ENCODE measurements around the gene LINS1. TPM values are rescaled to one million over a fixed set of nuclear protein-coding genes. Genes with fewer than 3 reads are reported as not detected.

LINS1 gene
- total RNA-seq, 4 donors from 2014 or later: 32.9 to 63.0 (median 53.3) TPM

DNA sequence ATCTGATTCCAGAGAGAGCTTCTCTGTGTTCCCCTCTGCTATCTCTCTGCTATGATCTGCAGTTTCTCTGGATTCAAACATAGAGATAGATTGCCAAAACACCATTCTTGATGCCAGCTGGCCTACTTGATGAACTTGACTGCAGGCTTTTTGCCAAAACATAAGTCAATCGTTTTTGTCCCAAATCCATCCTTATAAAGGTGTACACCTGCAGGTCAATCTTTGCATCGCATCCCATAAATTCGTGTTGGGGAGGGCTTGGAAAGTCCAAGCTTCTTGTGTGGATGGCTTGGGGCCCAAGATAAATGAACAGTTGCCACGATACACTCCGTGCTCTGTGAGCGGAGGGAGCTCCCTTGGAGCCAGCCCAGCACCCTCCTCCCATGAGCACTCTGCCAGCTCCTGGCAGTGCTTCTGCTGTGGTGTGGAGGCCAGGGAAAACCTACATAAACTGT, 75.9 kb downstream of the LINS1 start:
- Histone ChIP-seq H3K9me3 (no peaks in the 10 kb centered on the region), H3K36me3 (no peaks in the 10 kb centered on the region), H3K27ac (no peak overlapping the region), H3K27me3 (no peaks in the 10 kb centered on the region), H3K4me3 (replicated peaks in 1 of 3) (no peak overlapping the region), H3K4me1 (peaks cover 3 to 5% of the 10 kb centered on the region in 2 donors)
- TF ChIP-seq POLR2A (IDR thresholded peaks at IDR 0.05): no peak
- TF ChIP-seq CTCF (IDR thresholded peaks at IDR 0.05): no peak
- intact Hi-C loops (cut with DNase I): no loop called here
- peak; percentile 82 to 89 for DNase-seq
- whole genome bisulfite sequencing, 2 donors: 8 to 26% methylated on average over 6 of the region's 6 CpGs

DNA sequence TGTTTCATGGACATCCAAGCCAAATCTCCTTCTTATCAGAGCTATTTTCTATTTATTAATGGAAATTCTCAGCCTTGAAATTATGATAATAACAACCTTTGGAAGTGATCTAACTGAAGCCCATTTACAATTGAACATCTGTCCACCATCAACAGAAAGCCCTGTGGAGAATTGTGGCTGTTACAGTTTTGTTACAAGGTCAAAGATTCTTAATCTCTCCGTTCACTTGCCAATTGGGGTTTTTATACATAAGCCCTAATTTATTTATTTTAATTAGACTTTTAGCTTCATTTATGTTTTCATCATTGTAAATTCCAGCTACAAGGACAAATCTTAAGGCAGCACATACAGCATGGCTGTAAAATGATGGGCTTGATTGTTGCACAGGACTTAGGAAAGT, 76.5 kb downstream of the LINS1 start:
- intact Hi-C loops (cut with DNase I): no loop called here

GRCh38 chr15:100524326-100524725, 77.7 kb downstream of the LINS1 start:
- no peak for TF ChIP-seq POLR2A (IDR thresholded peaks at IDR 0.05)
- TF ChIP-seq CTCF (IDR thresholded peaks at IDR 0.05): no peak
- WGBS, 2 donors: 77 to 85% methylated on average over 2 of the region's 2 CpGs
- Histone ChIP-seq H3K4me1 (peaks cover 3 to 5% of the 10 kb centered on the region in 2 donors), H3K36me3 (no peaks in the 10 kb centered on the region), H3K4me3 (replicated peaks in 1 of 3) (no peak overlapping the region), H3K9me3 (no peaks in the 10 kb centered on the region), H3K27ac (no peak overlapping the region), H3K27me3 (no peaks in the 10 kb centered on the region)
- intact Hi-C loops (cut with DNase I): no loop called here
- DNase-seq: no peak

More for the DNA sequence above, 76.5 kb downstream of the LINS1 start:
- H3K27ac ChIP-seq: no peak overlapping the region
- no peak overlapping the region for H3K4me3 ChIP-seq (replicated peaks in 1 of 3)
- no peak for DNase-seq
- no peaks in the 10 kb centered on the region for H3K27me3 ChIP-seq
- no peaks in the 10 kb centered on the region for H3K36me3 ChIP-seq
- no peaks in the 10 kb centered on the region for H3K9me3 ChIP-seq
- 83 to 85% methylated on average over 1 of the region's 1 CpG for WGBS, 2 donors
- H3K4me1 ChIP-seq: peaks cover 3 to 5% of the 10 kb centered on the region in 2 donors
- TF ChIP-seq CTCF (IDR thresholded peaks at IDR 0.05) (no peak), POLR2A (IDR thresholded peaks at IDR 0.05) (no peak)

DNA sequence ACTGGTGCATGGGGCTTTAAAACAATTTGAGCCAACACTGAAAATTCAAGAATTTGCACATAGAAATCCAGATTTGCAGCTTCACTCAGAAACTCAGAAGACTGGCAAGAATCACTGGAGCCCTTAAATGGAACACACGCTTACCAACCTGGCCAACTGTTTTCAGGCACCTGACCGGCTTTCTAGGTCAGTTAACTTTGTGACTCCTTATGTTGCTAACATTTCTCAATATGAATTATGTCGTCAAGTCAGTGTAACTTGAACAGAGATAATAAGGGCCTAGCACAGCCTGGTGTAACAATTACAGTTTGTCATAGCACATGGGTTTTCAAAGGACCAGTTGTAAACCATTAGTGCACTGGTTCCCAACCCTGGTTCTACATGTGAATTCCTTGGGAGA, 80.1 kb downstream of the LINS1 start:
- DNase-seq: peak in 1 of 2 donors; percentile 5
- no peak for TF ChIP-seq POLR2A (IDR thresholded peaks at IDR 0.05)
- TF ChIP-seq CTCF (IDR thresholded peaks at IDR 0.05): no peak
- Histone ChIP-seq H3K27ac (no peak overlapping the region), H3K9me3 (no peaks in the 10 kb centered on the region), H3K4me3 (replicated peaks in 1 of 3) (no peak overlapping the region), H3K36me3 (no peaks in the 10 kb centered on the region), H3K27me3 (no peaks in the 10 kb centered on the region), H3K4me1 (peaks cover 3 to 5% of the 10 kb centered on the region in 2 donors)
- 53 to 57% methylated on average over 3 of the region's 3 CpGs for WGBS, 2 donors
- intact Hi-C loops (cut with DNase I): no loop called here

DNA sequence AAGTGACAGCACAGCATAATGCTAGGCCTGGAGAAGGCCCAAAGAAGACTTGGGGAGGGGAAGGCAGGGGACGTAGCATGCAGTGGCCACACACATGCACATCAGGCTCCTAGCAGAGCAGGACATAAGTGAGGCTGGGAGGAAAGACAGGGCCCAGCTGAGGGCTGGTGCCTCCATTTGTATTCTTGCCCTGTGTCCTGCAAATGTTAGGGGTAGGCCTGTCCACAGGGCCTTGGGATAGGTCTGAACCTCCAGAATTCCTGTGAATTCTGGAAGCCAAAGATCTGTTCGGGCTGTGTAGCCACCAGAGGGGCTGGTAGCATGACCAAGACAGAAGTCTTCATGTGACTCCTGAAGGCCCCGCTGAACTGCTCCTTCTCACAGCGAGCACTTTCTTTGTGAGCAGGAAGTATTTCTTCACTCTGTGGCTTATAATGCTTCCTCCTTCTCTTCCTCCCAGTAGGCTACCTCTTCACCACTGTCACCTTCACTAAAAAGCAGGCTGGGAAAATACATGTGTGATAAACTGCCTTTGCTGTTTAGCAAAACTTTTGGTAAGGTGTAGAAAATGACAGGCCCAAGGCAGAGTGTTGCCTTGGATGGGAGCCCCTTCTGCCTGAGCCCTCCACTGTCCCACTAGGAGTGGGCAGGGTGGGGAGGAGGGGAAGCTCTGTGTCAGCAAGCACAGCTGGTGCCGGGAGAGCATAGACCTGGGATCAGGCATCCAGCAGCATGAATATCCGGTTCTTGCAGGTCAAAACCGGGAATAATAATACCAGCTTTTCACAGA, 81.7 kb downstream of the LINS1 start:
- intact Hi-C loops (cut with DNase I): no loop called here
- H3K4me1 ChIP-seq: no peaks in the 10 kb centered on the region
- H3K9me3 ChIP-seq: no peaks in the 10 kb centered on the region
- 76 to 84% methylated on average over 6 to 7 of the region's 7 CpGs for WGBS, 2 donors
- no peak overlapping the region for H3K4me3 ChIP-seq (replicated peaks in 1 of 3)
- H3K27me3 ChIP-seq: no peaks in the 10 kb centered on the region
- TF ChIP-seq POLR2A (IDR thresholded peaks at IDR 0.05) (no peak), CTCF (IDR thresholded peaks at IDR 0.05) (no peak)
- H3K27ac ChIP-seq: no peak overlapping the region
- no peaks in the 10 kb centered on the region for H3K36me3 ChIP-seq
- DNase-seq: no peak
